HG03175 (cell line): ENCODE data around the gene TH.
"Not testable (repeated sequence)": the region's sequence is repeated elsewhere in the genome, so short reads cannot be mapped to it uniquely, and the experiment has no call there.

ENCODE experiments used
- ATAC-seq: cut with Tn5 transposase; IDR thresholded peaks from one replicate; pipeline ENCODE4 v1.9.1; 2021; ENCODE audit warnings: mild to moderate bottlenecking, moderate library complexity; ENCODE audit not compliant: unreplicated experiment

The TH gene

DNA sequence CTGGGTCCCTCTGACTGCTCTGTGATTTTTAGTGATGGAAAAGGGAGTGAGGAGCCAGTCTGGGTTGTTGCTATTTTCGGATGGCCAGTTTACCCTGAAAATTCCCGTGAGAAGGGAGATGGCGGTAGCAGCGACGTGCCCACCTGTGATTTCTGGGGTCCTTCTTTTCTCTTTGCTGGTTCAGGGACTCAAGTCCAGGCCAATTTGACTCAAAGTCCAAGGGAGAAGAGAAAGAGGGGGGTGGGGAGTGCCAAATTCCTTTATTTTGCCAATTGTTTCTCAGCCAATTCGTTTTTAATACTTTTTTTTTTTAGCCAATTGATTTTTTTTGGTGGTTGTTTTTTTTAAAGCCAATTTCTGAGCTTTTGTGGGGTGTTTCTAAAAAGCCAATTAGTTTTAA is 39.4 kb downstream of the TH start:
- no peak for ATAC-seq

DNA sequence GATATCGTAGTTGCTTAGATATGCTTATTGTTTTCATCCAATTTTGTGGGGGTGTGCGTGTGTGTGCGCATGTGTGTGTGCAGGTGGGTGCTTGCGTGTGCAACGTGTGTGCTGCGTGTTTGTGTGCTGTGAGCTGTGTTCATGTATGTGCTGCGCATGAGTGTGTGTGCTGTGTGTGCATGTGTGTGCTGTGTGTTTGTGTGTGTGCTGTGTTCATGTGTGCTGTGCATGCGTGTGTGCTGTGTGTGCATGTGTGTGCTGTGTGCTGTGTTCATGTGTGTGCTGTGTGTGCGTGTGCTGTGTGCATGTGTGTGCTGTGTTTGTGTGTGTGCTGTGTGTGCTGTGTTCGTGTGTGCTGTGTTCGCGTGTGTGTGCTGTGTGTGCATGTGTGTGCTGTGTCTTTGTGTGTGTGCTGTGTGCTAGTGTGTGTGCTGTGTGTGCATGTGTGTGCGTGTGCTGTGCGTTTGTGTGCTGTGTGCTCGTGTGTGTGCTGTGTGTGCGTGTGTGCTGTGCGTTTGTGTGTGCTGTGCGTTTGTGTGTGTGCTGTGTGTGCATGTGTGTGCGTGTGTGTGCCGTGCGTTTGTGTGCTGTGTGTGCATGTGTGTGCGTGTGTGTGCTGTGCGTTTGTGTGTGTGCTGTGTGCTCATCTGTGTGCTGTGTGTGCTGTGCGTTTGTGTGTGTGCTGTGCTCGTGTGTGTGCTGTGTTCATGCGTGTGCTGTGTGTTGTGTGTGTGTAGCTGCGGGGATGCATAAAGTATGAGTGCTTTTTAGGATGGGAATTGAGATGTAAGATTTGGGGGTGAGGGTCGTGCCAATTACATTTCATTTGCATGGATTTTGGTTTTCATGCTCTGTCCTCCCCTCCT is 40.0 kb downstream of the TH start:
- no peak for ATAC-seq

DNA sequence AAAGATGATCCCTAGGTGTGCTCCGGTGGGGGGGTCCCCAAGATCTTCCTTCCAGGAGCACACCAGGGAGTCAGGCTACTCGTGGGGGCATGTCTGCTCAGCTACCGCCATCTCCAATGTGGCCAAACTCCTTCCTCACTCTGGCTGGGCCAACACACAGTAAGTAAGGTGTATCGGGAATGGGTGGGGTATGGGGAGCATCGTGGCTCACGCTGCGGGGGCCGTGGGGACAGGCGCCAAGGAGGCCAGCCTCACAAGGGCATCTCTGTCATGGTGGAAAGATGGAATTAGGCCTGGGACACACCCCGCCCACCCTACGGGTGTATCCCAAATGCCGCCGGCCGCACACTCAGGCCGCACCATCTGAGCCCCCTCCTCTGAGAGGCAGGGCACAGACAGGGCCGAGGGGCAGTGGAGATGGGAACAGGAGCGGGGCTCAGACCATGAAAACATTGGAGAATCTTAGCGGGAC is 40.7 kb downstream of the TH start:
- ATAC-seq: no peak

DNA sequence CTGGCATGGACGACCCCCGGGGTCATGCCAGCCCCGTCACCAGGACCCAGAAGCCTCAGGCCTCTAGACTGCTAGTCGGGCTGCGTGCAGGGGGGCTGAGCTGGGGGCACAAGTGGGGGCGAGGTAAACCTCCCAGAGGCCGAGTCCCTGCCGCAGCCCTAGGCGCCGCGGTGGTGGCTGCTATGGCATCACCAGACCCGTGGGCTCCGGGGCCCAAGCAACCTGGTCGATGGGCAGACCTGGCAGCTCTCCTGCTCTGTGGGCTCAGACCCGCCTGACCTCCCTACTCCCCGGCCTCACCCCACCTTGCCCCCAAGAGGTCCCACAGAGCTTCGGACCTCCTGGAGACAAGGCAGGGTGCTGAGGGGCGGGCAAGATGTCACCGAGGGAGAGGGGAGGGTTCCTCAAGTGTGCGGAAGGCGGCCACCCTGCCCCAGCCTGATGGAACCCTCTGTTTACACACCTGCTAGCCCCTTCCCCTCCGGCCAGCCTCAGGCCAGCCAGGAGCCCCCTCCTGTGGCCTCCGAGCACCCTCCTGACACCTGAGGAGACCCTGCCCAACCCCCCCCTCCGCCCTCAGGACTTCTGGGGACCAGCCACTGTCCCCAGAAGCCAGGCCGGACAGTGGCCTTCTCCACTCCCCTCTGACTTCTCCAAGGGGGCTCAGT is 41.8 kb downstream of the TH start:
- no peak for ATAC-seq

DNA sequence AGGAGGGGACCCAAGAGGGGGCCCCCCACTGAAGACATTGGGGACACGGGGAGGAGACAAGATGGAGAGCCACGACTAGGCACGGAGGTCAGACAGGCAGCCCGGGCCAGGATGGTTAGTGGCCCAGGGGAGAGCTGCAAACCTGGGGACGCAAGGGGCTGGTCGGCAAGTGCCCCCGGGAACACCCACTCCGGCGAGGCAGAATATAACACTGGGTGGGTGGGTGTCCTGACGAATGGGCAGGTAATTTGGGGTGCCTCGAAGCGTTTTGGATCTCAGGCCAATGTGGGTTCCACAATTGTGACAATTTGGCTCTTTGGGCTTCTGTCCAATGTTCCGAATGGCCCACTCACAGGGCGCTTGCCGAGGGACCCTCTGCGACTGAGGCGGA is 42.3 kb downstream of the TH start:
- no peak for ATAC-seq

DNA sequence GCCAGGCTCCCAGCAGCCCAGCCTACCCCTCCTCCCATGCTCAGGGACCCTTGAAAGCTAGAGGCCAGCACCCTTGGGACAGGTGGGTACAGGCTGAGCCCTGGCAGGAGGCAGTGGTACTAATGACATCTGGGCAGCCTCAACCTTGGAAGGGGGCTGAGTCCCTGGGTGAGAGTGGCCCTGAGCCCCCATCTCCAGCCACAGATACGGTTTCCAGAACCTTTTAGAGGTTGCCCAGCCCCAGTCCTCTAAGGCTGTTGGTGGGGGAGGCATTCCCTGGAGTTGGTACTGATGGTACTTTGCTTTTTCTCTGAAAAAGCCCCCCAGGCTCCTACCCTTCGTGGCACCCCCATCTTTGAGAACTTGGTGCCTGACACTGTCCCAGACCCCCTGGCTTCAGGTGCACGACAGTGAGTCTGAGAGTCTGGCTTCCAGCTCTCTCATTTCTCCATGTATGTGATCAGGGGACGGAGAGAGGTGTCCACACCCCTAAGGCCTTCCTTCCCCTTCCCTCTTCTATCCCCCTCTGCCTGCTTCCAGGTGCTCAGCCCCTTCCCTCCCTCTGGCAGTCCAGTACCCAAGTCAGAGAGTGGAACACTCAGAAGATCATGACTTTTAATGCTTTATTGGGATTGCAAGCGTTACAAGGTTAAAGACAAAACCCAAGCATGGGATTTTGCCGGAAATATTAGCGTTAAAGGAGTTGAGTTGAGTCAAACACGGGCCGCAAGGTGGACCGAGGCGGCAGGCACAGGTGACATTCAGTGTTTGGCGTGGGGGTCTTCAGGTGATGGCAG is 42.9 kb downstream of the TH start:
- ATAC-seq: no peak

DNA sequence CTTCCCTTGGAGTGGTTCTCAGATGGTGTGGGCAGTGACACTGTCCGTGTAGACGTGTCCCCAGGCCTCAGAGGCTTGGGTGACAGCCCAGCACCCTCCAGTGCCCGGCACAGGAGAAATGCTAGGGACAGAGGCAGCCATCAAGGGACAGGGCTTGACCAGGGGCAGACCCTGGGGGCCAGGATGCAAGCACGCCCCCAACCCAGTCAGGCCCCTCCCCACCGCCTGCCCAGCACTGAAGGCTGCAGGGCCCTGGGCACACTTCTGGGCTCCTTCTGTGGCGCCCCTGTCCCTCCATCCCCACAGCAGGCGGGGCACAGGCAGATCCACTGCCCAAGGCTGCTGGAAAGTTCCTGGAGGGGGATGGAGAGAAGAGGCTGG is 43.5 kb downstream of the TH start:
- ATAC-seq: no peak

DNA sequence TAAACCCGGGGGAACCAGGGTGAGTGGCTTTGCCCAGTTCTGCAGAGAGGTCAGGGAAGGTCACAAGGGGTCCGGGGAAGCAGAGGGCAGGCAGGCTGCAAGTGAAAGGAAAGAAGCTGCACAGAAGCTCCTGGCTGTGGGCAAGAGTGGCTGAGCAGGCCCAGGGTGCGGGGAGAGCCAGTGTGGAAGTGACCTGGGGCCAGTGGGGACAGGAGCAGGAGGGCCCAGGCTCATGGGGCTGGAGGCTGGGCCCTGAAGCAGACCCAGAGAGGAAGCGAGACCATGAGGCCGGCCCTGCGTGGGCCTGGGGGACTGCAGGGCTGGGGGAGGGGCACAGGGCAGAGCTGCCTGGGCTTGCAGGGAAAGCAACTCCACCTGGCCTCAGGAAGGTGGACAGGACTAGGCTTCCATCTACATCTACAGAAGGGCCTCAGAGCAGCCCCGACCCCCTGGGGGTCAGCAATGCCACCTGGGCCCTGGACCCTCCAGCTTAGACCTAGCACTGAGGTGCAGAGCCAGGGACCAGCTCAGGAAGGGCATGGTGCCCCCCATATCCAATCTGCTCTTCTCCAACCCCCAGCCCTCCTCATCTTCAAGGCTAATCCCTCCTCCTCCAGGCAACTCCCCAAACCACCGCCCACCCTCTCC is 44.0 kb downstream of the TH start:
- no peak for ATAC-seq

DNA sequence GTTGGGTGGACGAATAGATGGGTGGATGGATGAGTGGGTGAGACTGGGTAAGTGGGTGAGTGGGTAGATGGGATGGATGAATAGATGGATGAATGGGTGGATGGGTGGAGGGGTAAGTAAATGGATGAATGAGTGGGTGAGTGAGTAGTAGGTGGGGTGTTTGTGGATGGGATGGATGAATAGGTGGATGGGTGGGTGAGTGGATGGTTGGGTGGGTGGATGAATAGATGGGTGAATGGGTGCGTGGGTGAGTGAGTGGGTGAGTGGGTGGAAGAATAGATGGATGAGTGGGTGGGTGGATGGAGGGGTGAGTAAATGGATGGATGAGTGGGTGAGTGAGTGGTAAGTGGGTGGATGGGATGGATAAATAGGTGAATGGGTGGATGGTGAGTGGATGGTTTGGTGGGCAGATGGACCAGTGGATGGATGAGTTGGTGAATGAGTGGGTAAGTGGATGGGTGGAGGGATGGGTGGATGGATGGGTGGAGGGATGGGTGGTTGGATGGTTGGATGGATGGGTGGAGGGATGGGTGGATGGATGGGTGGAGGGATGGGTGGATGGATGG is 45.0 kb downstream of the TH start:
- ATAC-seq: no peak

DNA sequence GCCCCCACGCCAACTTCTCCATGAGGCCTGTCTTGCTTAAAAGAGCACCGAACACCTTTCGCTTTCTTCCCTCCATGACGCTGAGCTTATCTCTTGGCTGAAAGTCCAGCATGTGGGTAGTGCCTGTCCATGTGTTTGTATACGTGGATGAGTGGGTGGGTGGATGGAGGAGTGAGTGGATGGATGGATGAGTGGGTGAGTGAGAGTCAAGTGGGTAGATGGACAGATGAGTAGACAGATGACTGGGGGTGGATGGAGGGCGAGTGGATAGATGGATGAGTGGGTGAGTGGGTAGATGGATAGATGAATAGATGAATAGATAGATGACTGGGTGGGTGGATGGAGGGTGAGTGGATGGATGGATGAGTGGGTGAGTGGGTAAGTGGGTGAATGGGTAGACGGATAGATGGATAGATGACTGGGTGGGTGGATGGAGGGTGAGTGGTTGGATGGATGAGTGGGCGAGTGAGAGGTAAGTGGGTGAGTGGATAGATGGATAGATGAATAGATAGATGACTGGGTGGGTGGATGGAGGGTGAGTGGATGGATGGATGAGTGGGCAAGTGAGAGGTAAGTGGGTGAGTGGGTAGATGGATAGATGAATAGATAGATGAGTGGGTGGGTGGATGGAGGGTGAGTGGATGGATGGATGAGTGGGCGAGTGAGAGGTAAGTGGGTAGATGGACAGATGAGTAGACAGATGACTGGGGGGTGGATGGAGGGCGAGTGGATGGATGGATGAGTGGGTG is 46.7 kb downstream of the TH start:
- ATAC-seq: not testable (repeated sequence)

DNA sequence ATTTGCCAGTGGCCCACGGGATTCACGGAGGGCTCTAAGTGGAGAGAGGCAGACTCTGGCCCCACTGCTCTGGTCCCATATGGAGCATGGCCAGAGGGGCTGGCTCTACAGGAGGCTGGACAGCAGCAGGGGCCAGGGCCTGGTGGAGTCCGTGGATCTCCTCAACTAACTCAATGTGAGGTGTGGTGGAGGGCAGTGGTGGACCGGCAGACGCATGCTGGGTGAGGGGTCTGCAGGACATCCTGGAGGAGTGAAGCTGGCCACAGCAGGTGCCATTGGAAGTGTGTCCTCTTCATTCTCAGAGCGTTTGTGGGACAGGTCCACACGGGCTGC is 48.0 kb downstream of the TH start:
- ATAC-seq: no peak

DNA sequence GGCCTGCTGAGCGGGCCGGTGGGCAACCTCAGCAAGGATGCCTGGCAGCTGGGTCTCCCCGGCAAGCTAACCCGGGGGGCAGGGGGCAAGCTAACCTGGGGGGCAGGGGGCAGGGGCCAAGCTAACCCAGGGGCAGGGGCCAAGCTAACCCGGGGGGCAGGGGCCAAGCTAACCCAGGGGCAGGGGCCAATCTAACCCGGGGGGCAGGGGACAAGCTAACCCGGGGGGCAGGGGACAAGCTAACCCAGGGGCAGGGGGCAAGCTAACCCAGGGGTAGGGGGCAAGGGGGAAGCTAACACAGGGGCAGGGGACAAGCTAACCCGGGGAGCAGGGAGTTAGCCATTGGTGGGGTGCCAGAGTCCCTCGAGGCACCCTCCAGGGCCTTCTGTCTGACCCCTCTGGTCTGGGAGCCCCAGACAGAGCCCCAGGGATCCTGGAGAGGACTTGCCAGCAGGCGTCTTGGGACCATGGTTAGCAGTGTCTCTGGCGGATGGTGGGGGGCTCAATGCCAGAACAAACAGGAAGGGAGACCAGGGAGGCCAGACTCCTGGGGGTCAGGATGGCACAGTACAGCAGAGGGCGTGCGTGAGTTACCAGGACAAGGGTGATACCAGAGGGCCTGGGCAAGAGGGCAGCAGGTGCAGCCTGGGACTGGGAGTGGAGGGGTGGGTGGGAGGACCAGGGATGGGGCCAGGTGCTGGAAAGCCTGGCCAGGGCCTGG is 48.5 kb downstream of the TH start:
- no peak for ATAC-seq

DNA sequence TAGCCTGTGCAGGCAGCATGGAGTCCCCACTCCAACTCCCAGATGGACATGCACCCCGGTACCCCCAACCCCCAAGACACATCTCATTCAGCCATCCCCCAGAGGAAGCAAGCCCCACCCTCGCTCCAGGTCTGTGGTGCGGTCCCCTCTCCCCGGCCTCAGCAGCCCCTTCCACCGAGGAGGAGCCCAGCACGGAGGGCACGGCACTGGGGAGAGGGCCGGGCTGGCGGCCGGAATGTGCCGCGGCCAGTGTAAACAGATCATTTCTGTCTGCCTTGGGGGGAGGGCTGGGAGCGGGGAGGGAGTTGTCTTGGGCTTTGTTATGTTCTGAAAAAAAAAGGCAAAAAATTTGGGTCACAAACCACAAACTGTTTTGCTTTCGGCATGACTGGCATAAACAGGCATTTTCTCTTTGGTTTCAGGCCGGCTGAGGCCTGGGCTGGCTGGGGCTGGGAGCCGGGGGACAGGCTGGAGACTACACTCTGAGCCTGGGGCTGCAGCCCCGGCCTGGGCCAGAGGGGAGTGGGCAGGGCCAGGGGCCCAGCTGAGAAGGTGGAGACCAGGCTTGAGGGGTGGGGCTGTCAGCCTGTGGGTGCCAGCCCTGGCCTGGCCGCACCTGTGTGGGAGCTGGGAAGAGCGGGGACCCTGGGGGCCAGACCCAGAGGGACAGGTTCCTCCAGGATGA is 49.3 kb downstream of the TH start:
- ATAC-seq: no peak

DNA sequence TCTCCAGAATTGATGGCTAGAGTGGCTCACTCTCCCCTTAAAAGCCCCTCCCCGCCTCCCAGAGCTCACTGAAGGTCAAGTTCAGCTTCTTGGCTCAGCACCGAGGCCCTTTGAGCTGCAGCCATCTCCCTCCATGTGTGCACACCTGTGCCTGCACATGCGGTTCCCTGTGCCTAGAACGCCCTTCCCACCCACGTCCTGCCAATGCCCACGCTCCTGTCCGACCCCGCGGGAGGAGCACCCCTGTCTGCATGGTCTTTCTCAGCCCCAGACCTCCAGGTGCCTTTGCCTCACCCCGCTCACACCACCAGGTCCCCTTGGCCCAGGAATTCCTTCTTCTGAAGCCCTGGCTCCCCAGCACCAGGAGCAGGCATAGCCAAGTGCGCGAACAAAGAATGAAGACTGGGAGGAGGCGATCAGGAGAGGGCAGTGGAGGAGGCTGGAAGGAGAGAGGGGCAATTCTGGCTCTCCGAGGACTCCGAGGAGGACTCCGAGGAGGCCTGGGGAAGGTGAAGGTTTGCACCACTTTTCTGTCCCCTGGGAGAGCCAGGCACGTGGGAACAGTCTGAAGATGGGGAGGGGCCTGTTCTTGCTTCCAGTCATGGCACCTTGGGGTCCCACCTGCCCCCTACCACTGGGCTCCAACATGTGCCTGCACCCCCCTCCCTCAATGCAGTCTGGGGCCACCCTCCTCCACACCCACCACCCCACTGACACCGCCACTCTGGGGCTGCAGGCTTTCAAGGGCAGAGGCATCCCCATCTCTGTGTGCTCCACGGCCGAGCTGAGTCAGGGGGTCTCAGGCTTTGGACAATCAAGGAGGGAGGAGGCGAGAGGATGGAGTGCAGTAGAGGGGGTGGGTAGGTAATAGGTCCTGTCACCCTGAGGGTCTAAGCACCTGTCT is 50.1 kb downstream of the TH start:
- no peak for ATAC-seq

DNA sequence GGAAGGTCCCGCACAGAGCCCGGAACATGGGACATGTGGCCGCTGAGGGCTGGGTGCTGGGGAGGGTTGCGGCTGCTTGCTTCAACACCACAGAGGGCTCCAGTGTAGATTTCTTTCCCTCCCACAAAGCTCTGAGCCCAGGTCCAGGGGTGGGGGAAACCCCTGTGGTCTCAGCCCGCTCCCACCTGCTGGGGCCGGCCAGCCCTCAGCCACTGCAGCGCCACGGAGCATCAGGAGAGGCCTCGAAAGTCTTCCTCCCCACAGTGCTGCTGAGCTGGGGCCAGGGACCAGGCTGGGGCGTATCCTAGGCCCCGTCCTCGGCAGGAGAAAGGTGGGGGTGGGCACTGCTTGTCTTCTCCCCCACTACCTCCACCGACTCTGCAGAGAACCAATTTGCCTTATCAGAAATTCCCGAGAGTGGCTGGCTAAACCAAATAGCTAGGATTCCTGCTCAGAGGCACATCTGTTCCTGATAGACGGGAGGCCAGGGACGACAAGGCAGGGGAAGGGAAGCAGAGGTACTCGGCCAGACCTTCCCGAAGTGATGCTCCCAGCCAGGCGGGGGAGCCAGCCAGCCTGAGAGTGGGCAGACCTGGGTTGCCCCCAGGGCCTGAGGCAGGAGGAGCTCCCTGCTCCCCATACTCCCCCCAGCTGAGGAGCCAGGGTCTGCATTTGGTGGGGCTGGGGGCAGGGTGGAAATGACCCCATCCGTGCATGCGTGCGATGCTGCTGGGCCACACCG is 51.1 kb downstream of the TH start:
- no peak for ATAC-seq

DNA sequence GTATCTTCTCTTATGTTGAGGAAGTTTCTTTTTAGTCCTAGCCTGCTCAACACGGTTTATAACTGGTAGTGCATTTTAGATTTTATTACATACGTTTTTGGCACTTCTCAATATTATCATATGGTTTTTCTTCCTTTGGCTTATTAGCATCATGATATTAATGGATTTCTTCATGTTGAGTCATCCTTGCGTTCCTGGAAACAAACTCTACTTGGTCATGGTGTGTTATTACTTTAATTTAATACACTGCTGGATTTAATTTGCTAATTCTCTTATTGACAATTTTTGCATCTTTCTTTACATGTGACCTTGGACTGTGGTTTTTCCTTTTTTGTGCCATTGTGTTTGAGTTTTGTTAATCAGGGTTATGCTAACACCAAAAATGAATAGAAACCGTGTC is 52.9 kb downstream of the TH start:
- ATAC-seq: no peak

DNA sequence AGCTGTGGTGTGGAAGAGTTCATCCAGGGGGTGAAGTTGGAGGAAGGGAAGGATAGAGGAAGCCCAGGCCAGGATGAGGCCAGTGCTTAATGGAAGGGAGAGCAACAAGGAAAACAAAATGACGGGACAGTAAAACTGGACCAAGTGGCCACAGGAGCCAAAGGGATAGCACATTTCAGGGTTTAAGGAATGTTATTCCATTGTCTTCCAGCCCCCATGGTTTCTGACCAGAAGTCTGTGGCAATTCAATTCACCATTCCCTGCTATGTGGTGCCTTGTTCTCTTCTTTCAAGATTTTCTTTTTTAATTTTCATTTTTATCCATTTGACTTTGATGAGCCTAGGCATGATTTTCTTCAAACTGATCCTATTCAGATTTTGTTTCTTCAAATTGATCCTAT is 54.9 kb downstream of the TH start:
- ATAC-seq: no peak
